Thoracic aorta (tissue), 2 donors: ENCODE measurements around the gene EIF1. TPM values are rescaled to one million over a fixed set of nuclear protein-coding genes. Genes with fewer than 3 reads are reported as not detected.
"Not testable (repeated sequence)": the region's sequence is repeated elsewhere in the genome, so short reads cannot be mapped to it uniquely, and the experiment has no call there.

Experiments
- ATAC-seq: fragments of 150-250 bp; one replicate; pipeline ENCODE4 v1.8.0; 2017; ENCODE audit warnings: low read depth; ENCODE audit not compliant: insufficient number of reproducible peaks, low FRiP score
- DNase-seq: peaks from one replicate; pipeline ENCODE4 v3.0.0-alpha.2; 2020; ENCODE audit warnings: low spot score
- H3K27ac ChIP-seq, 2 donors: fragments of 200-600 bp; sonication (generic); 1 replicate in 1 of 2; 2 replicates in 1 of 2; pipeline ENCODE4 v1.5.1; 2016; ENCODE audit warnings: mild to moderate bottlenecking in 2 of 2, moderate library complexity in 2 of 2
- H3K27me3 ChIP-seq: fragments of 200-600 bp; sonication (generic); replicated peaks from 2 replicates; pipeline ENCODE4 v1.6.0; 2016; ENCODE audit warnings: mild to moderate bottlenecking; ENCODE audit not compliant: insufficient read depth
- H3K36me3 ChIP-seq: fragments of 200-600 bp; sonication (generic); one replicate; pipeline ENCODE4 v1.5.1; 2016
- H3K4me1 ChIP-seq, 2 donors: fragments of 200-600 bp; sonication (generic); 1 replicate in 1 of 2; 2 replicates in 1 of 2; pipeline versions ENCODE4 v1.5.1 to v1.6.0; 2016; ENCODE audit warnings: low read depth in 2 of 2, mild to moderate bottlenecking in 1 of 2; ENCODE audit not compliant: control insufficient read depth in 1 of 2
- H3K4me3 ChIP-seq: fragments of 200-600 bp; sonication (generic); 2 replicates; pipeline ENCODE4 v1.5.1; 2016; ENCODE audit warnings: mild to moderate bottlenecking
- H3K9me3 ChIP-seq: fragments of 200-600 bp; sonication (generic); 2 replicates; pipeline ENCODE4 v1.5.1; 2016
- CTCF ChIP-seq: fragments of 200-600 bp; sonication (generic); IDR thresholded peaks from one replicate; pipeline ENCODE4 v1.5.1; 2019; ENCODE audit warnings: antibody characterized with exemption
- total RNA-seq, 2 donors: library from RNA; depleted of rRNA; stranded (reverse); fragments of >200 nt; gene quantifications; one replicate each; pipeline versions ENCODE4 v1.1.0 to v1.2.3, GENCODE V29; 2016

The EIF1 gene
- 100 to 1,000 TPM; 167 to 318 TPM for total RNA-seq

- ATAC-seq = peak; percentile 86
- Histone ChIP-seq H3K27ac (peak within 1 kb of the TSS; percentile 100), H3K4me3 (peak within 1 kb of the TSS; percentile 100), H3K4me1 (peaks cover 15 to 25% of the 10 kb centered on the region in 2 donors), H3K36me3 (peaks cover 42% of the 10 kb centered on the region), H3K27me3 (no peaks in the 10 kb centered on the region), H3K9me3 (no peaks in the 10 kb centered on the region)
- DNase-seq = peak; percentile 99
- no peak for TF ChIP-seq CTCF
Observed at GRCh38 chr17:41688641-41689496, at the start of gene EIF1. EIF1 (plus strand) TSS chr17:41688885; CDS start chr17:41689039, 154 bp downstream.

DNA sequence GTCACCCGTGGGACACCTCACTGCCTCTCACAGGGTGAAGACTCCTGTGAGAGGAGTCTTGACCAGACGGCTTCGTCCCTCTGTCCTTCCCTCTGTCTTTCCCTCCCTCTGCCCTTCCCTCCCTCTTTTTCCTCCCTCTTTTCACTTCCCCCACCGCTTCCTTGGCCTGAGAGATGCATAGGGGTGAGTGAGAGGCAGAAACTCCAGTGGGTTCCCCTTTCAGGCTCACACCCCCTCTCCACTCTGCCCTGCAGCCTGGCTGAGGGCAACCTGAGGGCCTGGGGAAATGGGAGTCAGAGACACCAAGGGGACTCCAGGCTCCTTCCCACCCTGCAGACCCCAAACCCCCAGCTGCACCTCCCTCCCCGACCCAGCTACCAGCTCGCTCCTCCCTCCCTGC lies 49.7 kb upstream of the EIF1 start:
- no peaks in the 10 kb centered on the region for H3K36me3 ChIP-seq
- ATAC-seq = no peak
- no peak overlapping the region for H3K4me3 ChIP-seq
- no peak for TF ChIP-seq CTCF
- H3K9me3 ChIP-seq = no peaks in the 10 kb centered on the region
- H3K4me1 ChIP-seq = peaks cover 0 to 12% of the 10 kb centered on the region in 2 donors
- DNase-seq = no peak
- no peak overlapping the region for H3K27ac ChIP-seq
- H3K27me3 ChIP-seq = no peaks in the 10 kb centered on the region

DNA sequence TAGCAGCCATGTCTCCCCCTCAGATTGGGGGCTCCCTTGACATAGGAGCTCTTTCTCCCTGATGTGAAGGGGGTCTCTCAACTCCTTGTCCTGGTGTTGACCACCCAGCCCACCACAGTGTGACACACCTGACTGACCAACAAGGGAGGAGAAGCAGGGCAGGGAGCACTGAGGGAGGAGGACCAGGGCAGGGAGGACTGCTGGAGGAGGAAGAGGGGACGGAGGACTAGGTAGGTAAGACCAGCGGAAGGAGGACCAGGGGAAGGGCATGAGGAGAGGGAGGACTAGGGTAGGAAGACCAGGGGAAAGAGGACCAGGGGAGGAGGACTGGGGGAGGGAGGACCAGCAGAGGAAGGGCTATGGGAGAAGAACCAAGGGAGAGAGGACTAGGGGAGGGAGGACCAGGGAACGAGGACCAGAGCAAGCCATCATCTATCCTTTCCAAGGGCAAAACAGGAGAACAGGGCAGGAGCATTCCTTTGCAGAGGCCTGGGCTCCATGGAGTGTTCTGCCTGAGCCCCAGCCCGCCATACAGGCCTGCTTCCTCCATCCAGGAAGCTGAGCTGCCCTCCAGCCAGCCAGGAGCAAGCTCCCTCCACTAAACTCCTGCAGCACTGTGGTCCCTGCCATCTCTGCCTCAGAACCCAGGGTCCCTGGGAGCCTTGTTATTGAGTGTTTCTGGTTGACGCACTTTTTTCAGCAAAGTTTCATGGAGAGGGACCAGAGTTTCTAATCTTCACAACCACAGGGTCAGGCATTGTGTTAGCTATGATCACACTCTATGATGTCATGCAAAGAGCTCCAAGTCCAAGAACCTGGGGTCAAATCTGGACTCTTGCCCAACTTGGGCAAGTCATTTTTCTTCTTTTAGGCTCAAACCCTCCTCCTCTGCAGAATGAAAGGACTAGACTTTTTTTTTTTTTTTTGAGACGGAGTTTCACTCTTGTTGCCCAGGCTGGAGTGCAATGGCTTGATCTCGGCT lies 48.9 kb upstream of the EIF1 start:
- Histone ChIP-seq H3K27ac (no peak overlapping the region), H3K36me3 (no peaks in the 10 kb centered on the region), H3K27me3 (no peaks in the 10 kb centered on the region), H3K4me1 (peaks cover 0 to 10% of the 10 kb centered on the region in 2 donors), H3K9me3 (no peaks in the 10 kb centered on the region), H3K4me3 (no peak overlapping the region)
- no peak for ATAC-seq
- no peak for TF ChIP-seq CTCF
- DNase-seq = no peak

GRCh38 chr17:41640596-41640995 lies 48.1 kb upstream of the EIF1 start:
- not testable (repeated sequence) for H3K27me3 ChIP-seq, H3K27ac ChIP-seq, DNase-seq, H3K4me3 ChIP-seq, ATAC-seq, H3K4me1 ChIP-seq, H3K9me3 ChIP-seq, H3K36me3 ChIP-seq

DNA sequence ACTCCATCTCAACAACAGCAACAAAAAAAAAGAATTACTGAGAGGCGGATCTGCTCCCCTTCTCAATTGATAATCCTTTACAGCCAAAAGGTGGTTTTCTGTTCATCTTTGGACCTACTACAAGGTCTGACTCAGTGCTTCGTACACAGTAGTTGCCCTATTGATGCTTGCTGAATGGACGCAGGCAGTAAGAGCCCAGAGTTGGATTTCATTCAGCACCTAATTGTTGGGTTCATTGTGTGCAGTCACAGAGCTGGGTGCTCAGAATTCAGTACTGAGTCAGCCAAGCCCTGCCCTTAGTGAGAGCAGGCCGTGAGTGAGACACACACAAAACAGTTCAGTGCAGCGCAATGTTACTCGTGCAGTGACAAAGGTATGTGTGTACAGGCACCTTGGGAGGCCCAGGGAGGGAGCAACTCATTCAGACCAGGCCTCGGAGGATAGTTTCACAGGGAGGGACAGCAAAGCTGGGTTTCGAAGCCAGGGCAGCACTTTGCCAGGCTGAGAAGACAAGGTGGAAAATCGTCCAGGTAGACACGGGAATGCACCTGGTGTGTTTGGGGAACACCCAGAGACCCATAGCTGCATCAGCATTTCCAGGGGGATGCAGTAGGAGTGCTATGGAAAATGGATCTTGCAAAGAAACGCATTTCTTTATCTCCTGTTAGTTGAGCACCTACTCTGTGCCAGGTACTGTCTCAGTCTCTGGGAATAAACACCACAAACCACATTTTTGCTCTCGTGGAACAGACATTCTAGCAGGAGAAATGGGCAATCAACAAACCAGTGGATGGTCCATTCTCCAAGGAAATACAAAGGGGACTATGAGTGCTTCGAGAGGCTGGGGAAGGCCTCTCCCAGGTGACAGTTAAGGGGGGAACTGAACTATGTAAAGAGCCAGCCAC lies 46.2 kb upstream of the EIF1 start:
- DNase-seq (no peak), ATAC-seq (no peak)
- no peaks in the 10 kb centered on the region for H3K9me3 ChIP-seq
- H3K36me3 ChIP-seq = no peaks in the 10 kb centered on the region
- no peak overlapping the region for H3K4me3 ChIP-seq
- no peak for TF ChIP-seq CTCF
- no peak overlapping the region for H3K27ac ChIP-seq
- H3K4me1 ChIP-seq = peaks cover 4 to 8% of the 10 kb centered on the region in 2 donors
- no peaks in the 10 kb centered on the region for H3K27me3 ChIP-seq
